GM21526 (cell line): ENCODE measurements around the gene TSPAN31.
"Not testable (repeated sequence)": the region's sequence is repeated elsewhere in the genome, so short reads cannot be mapped to it uniquely, and the experiment has no call there.

Experiments used
- ATAC-seq: cut with Tn5 transposase; IDR thresholded peaks from one replicate; pipeline ENCODE4 v1.9.1; 2021; ENCODE audit warnings: moderate library complexity; ENCODE audit not compliant: unreplicated experiment, low FRiP score

The TSPAN31 gene, protein sequence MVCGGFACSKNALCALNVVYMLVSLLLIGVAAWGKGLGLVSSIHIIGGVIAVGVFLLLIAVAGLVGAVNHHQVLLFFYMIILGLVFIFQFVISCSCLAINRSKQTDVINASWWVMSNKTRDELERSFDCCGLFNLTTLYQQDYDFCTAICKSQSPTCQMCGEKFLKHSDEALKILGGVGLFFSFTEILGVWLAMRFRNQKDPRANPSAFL

DNA sequence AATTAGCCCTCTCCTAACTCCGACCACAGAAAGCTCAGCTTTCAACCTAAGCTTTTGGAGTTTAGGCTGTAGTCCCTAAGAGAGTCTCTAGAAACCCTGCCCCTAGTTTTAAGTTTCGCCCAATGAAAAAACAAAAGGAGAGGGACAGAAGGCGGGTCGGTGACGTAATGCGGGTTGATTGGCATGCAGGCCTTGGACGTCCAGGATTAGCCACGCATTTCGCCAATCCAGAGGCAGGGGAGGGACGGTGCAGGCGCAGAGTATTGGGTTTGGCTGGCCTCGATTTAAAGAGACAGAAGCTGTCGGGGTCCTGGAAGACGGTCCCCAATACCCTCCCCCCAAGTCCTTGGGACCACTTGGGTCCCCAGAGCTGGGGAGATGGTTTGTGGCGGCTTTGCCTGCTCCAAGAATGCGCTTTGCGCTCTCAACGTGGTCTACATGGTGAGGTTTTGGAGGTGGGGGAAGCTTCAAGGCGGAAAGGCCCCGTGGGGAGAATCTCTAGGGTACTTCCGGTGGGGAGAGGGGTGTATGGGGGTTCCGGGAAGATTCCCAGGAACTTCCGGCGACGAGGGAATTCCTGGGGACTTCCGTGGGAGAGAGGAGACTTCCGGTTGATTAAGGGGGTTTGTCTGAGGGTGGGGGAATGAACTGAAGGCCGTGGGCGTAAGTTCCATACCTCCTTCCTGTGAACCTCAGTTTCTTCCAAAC lies at the start of gene TSPAN31:
TSS of gene TSPAN31 (plus strand) at position 263 of the 708 bp plus-strand sequence. CDS start at position 379, 116 bp downstream.
- peak; percentile 77 for ATAC-seq

DNA sequence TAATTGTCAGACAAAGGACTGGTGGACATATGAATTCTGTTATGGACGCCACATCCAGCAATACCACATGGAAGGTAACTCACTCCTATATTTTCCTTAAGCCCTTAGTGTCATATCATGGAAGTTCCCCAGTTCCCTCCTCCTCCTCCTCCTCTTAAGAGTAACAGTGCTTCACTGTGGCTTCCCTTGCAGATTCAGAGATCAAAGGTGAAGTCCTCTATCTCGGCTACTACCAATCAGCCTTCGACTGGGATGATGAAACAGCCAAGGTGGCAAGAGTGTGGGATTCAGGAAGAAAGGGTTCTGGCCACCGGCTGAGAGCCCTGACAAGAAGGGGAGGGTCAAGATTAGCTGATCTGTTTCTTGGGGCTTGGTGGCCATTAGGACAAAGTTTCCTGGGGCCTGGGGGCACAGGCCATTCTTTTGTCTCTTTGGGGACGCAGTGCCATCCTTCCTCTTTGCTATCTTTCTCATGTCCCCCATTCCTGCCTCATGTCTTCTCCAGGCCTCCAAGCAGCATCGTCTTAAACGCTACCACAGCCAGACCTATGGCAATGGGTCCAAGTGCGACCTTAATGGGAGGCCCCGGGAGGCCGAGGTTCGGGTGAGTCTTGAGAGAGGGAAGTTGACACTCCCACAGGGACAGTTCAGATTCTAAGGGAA lies 48.9 kb upstream of the TSPAN31 start:
- no peak for ATAC-seq

DNA sequence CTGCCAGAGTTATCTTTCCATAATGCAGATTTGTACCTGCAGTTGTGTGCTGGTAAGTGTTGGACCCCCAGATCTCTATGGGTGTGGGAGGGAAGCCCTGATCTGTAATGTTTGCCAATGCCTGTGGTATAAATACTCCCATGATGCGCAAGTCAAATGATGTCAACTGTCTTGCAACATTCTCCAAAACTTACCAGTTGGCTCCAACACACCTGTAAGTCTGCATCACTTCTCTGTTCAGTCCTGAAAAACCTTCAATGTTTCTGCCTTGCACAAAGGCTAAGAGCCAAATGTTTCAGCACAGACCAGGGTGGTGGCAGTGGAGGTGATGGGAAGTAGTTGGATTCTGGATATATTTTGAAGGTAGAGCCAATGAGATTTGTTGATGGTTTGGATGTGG lies 47.8 kb upstream of the TSPAN31 start:
- ATAC-seq: no peak

GRCh38 chr12:57698414-57698813 lies 46.4 kb upstream of the TSPAN31 start:
- ATAC-seq: no peak

- no peak for ATAC-seq
Observed at GRCh38 chr12:57700317-57700716, 44.5 kb upstream of the TSPAN31 start.

- no peak for ATAC-seq
Observed at GRCh38 chr12:57707250-57707649, 37.6 kb upstream of the TSPAN31 start.

- no peak for ATAC-seq
Observed at GRCh38 chr12:57708296-57708695, 36.5 kb upstream of the TSPAN31 start.

GRCh38 chr12:57712701-57713100 lies 32.1 kb upstream of the TSPAN31 start:
- no peak for ATAC-seq

GRCh38 chr12:57713209-57713608 lies 31.6 kb upstream of the TSPAN31 start:
- no peak for ATAC-seq

- not testable (repeated sequence) for ATAC-seq
Observed at GRCh38 chr12:57715036-57715748, 29.6 kb upstream of the TSPAN31 start.

DNA sequence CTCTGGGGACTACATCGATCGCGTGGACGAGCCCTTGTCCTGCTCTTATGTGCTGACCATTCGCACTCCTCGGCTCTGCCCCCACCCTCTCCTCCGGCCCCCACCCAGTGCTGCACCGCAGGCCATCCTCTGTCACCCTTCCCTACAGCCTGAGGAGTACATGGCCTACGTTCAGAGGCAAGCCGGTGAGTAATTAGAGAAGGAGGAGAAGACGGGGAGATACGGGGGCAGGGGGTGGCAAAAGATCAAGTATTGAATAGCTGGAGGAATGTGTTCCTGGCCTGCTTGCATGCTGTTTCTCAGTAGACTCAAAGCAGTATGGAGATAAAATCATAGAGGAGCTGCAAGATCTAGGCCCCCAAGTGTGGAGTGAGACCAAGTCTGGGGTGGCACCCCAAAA lies 29.1 kb upstream of the TSPAN31 start:
- ATAC-seq: no peak

- no peak for ATAC-seq
Observed at GRCh38 chr12:57716305-57716704, 28.5 kb upstream of the TSPAN31 start.

- no peak for ATAC-seq
Observed at GRCh38 chr12:57717131-57717530, 27.7 kb upstream of the TSPAN31 start.

GRCh38 chr12:57717846-57718640 lies 26.8 kb upstream of the TSPAN31 start:
- ATAC-seq: no peak

GRCh38 chr12:57718641-57719528 lies 26.0 kb upstream of the TSPAN31 start:
- ATAC-seq: no peak

DNA sequence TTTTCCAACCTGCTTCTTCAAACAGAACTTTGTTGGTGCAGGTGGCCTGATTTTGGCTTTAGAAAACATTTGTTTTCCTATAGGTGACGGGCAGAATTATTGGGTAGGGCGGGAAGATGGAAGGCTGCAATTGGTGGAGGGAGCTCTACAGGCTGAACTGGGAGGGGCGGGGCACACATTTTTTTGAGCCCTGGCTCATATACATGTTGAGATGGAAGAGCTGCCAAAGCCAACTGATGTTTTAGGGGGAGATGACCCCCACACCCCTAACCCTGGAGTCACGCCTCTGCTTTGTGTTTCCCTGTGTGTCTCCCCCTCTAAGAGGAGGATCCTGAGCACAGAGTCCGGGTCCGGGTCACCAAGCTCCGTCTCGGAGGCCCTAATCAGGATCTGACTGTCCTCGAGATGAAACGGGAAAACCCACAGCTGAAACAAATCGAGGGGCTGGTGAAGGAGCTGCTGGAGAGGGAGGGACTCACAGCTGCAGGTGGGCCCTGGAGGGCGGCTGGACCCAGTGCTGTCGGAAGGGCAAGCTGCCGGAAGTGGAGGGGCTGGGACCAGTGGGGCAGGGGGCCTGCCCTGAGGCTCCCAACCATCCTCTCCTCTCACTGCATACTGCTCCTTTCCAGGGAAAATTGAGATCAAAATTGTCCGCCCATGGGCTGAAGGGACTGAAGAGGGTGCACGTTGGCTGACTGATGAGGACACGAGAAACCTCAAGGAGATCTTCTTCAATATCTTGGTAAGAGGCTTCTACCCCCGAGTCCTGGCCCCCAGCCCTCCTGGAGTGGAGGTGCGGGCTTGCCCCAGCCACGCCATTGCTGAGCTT lies 24.8 kb upstream of the TSPAN31 start:
- no peak for ATAC-seq

- no peak for ATAC-seq
Observed at GRCh38 chr12:57720606-57721595, 23.9 kb upstream of the TSPAN31 start.
